Heart left ventricle (tissue), 13 donors: ENCODE data around the gene ANKRD53.

ENCODE experiments used
- POLR2A ChIP-seq, 2 donors: fragments of 450-650 bp; IDR thresholded peaks; one replicate each; pipeline ENCODE4 v1.6.1; 2017; ENCODE audit warnings: antibody characterized with exemption in 2 of 2, mild to moderate bottlenecking in 2 of 2, moderate library complexity in 2 of 2
- TF ChIP-seq, protein P1 (sequence below), 12 donors: fragments of 200-600 bp; sonication (generic) in 4 of 12; IDR thresholded peaks; one replicate each; pipeline versions ENCODE4 v1.5.0 to v1.8.0; 2018 to 2022; ENCODE audit warnings: antibody characterized with exemption in 12 of 12, mild to moderate bottlenecking in 5 of 12
- donor health status: ischemic (EF 13 %, LVEDD 7.1; RV severe dilation, severe dysfunction).
- donor health status: DM: no; HTN: yes; CAD: no.
- donor health status: DM: no; HTN: no; CAD: no.
- donor health status: ischemic (EF 25% LVEDD 6.9; RV normal size, moderate dysfunction).
- donor health status: ischemic (EF 25% LVEDD 5.7; RV mildly dilated, moderate dysfunction).
- donor health status: ischemic (EF 35%, LVEDD 5.7; RV mildly dilated, moderate dysfunction).
- donor health status: nonischemic (EF 11% LVEDD 7.7; RV severe dilation, severe dysfunction).
- donor health status: DM: yes; HTN: yes; CAD: no.
- donor health status: PGD.
- donor health status: ischemic (EF 29% LVEDD 5.4; RV normal size, mild dysfunction).
- donor health status: nonischemic (EF 23%, LVEDD 6.1; RV moderate dilation, normal function).

DNA sequence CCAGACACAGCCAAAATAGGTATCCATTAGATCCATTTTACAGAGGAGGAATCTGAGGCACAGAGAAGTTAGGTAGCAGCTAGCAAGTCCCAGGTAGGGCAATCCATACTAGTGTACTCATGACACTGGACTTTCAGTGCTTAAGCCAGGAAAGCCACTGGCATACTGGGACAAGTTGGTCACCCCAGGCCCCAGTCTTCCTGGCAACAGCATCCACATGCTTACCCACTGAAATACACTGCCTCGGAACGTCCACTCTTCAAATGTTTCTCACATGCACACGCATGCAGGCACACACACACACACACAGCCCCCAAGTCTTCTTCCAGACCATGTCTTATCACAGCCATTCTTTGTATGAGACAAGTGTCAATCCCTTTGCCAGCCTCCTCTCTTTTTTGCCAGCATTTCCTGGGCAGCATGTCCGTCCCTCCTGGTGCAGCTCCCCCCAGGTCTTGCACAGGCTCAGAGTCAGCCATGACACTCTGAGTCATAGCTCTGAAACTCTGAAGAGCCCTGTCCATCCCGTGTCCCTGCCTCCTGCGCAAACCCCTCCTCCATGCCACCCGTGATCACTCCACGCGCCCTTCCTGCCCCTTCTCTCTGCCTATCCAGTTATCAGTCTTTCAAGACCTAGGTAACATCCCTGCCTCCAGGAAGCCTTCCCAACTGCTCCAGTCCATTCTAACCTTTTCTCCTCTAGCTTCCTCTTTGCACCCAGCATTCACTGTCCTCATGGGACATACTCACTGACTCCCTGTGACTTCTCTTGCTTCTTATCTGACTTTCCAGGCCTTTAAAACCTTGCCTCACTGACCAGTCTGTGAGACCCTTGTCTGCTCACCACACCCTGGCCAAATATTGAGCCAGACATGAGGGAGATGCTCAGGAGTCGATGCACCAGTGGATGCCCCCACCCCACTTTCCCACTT, 27.1 kb downstream of the ANKRD53 start:
- TF ChIP-seq, protein P1, sequence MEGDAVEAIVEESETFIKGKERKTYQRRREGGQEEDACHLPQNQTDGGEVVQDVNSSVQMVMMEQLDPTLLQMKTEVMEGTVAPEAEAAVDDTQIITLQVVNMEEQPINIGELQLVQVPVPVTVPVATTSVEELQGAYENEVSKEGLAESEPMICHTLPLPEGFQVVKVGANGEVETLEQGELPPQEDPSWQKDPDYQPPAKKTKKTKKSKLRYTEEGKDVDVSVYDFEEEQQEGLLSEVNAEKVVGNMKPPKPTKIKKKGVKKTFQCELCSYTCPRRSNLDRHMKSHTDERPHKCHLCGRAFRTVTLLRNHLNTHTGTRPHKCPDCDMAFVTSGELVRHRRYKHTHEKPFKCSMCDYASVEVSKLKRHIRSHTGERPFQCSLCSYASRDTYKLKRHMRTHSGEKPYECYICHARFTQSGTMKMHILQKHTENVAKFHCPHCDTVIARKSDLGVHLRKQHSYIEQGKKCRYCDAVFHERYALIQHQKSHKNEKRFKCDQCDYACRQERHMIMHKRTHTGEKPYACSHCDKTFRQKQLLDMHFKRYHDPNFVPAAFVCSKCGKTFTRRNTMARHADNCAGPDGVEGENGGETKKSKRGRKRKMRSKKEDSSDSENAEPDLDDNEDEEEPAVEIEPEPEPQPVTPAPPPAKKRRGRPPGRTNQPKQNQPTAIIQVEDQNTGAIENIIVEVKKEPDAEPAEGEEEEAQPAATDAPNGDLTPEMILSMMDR (IDR thresholded peaks at IDR 0.05) = no peak
- no peak for TF ChIP-seq POLR2A (IDR thresholded peaks at IDR 0.05)
